Raji (cell line): ENCODE results near the gene TEX48.

Source experiments
- POLR2A ChIP-seq: IDR thresholded peaks from 2 replicates; pipeline ENCODE4 v1.6.1; 2011; ENCODE audit warnings: low read depth, low read length, control low read depth; ENCODE audit not compliant: insufficient read depth

TEX48 gene

GRCh38 chr9:114701988-114702387, 20.0 kb upstream of the TEX48 start:
- no peak for TF ChIP-seq POLR2A

DNA sequence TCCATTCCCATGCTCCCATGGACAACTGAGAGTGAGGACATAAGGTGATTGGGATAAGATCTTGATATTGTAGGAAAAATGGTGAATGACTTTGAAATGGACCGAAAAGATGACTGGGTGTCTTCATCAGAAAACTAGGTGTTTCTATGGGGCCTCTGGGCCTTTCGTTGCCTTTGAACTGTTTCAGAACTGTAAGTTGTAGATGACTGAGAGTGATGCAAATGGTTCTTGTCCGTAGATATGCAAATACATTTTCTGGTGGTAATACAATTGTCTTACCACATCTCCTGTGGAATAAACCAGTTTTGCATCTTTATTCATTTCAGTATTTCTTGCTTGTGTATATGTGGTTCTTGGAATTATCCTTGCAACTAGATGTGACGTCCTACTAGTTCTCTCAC, 16.0 kb upstream of the TEX48 start:
- no peak for TF ChIP-seq POLR2A

DNA sequence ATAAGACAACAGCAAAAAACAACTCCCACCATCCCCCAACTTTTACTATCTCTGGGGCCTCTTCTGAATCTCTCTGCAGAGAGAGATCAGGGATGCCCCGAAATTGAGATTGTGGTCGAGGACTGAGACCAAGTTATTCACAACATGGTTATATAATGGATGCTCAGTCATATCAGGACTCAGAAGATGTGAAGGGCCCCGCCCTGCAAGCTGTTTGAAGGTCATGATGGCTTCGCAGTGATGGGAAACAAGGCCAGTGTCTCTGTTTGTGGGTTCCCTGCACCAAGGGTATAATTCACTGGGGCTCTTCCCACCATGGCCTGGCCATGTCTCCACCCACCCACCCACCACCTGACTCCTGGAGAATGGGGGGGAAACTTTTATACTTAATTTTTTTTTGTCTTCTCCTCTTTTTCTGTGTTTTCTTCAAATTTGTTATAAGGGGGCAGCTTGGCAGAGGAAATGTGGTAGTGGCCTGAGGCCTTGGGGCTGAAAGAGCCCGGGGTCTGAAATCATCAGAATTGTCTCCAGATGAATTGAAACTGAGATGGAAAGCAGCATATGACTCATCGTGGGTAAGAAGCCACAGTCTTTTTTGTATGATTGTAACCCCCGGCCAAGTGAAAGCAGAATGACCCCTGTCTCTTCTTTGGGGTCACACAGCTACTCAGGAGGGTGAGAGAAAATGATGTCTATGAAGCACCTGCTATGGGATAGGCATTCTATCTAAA, 15.0 kb upstream of the TEX48 start:
- TF ChIP-seq POLR2A, result no peak

DNA sequence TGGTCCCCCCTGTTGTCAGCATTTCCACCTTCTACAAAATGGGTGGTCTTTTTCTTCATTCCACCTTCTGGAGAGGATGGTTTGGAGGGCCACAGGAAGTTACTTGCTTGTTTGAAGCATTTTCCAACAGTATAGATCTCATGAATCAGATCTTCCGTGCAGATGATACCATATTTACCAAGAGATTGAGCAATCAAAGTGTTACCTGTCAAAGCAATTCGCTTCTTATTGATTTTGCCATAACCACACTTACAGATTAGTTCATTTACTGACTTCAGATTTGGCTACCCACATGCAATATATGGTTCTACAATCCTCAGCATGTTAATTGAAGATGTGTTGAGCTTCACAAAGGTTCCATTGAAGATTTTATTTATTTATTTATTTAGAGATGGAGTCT, 14.0 kb upstream of the TEX48 start:
- TF ChIP-seq POLR2A, result no peak

GRCh38 chr9:114694719-114695269, 12.8 kb upstream of the TEX48 start:
- TF ChIP-seq POLR2A, result no peak

DNA sequence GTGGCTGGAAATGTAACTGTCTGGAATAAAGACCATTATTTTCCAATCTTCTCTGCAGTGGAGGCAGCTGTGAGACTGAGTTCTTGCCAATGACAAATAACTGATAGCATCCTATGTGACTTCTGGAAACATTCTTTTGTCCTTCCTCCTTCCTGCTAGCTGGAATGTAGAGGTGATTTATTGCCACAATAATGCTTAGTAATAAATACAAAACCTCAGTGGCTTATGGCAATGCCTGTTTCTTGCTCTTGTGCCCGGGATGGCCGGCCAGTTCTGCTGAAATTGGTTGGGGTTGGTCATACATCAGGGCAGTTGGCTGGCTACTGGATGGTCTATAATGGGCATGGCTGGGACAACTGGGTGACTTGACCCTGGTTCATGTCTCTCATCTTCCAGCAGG, 12.2 kb upstream of the TEX48 start:
- TF ChIP-seq POLR2A, result no peak

- no peak for TF ChIP-seq POLR2A
Measured at GRCh38 chr9:114693248-114693855, 11.4 kb upstream of the TEX48 start.

DNA sequence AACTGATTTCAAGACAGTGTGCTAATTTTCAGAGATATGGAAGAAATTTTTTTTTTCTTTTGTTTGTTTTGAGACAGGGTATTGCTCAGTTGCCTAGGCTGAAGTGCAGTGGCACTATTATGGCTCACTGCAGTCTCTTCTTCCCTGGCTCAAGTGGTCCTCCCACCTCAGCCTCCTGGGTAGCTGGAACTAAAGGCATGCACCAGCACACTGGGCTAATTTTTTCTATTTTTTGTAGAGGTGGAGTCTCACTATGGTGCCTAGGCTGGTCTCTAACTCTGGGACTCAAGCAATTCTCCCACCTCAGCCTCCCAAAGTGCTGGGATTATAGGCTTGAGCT, 9.9 kb upstream of the TEX48 start:
- no peak for TF ChIP-seq POLR2A

DNA sequence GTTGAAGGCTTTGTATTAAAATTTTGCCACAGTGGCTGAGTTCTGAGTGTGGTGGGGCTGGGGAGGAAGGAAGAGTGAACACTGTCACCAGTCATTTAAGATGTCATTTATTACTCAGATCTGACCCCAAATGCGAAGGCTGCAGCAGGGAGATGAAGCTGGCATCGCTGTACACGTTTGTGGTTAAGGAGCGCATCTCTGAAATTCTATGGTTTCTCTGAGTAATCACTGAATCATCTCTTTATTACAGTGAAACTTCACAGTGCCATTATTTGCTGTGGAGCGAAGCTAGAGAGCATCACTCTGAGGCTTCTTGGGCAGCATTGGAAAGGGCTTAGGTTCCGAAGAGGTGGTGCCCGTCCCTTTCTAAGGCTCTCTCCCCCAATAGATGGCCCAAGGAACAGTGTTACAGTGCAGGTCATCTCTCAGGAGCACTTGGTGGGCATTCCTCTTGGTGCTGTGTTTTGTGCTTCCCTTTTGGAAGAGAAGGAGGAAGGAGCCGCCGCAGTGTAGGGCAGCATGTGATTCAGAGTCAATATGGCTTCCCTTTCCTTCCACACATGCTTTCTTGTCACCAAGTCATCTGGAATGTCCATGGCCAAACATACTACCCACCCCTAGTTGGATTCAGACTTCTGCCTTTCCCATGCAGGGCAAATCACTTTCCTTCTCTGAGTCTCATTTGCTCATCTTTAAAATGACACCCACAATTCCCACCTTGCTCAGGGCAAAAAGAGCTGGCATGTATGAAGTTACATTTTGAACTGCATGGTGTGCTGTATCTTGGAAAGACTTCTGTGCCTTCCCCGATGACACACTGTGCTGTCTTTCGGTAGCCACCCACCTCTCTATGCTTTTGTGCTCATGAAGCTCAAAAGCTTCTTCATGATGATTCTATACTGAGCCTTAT, 9.3 kb upstream of the TEX48 start:
- no peak for TF ChIP-seq POLR2A

GRCh38 chr9:114690308-114690707, 8.3 kb upstream of the TEX48 start:
- no peak for TF ChIP-seq POLR2A

GRCh38 chr9:114689813-114690212, 7.8 kb upstream of the TEX48 start:
- TF ChIP-seq POLR2A, result no peak

DNA sequence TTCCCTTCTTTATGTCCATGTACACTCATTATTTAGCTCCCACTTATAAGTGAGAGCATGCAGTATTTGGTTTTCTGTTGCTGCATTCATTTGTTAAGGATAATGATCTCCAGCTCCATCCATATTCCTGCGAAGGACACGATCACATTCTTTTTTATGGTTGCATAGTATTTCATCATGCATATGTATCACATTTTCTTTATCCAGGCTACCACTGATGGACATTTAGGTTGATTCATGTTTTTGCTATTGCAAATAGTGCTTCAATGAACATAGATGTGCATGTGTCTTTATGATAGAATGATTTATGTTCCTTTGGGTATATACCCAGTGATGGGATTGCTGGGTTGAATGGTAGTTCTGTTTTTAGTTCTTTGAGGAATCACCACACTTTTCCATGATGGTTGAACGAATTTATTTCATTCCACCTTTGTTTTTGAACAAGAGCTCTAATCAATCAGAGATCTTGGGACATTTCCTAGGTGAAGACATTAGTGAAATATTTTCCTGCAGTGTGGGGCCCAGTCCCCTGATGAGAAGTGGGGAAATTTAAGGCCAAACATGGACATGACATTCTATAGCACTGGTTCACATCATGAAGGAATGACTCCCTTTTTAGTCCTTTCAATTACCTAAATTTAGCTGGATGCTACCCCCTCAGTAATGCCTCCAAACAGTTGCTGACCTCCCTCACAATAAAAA, 7.1 kb upstream of the TEX48 start:
- no peak for TF ChIP-seq POLR2A

GRCh38 chr9:114688379-114688778, 6.4 kb upstream of the TEX48 start:
- TF ChIP-seq POLR2A, result no peak

GRCh38 chr9:114687034-114687433, 5.0 kb upstream of the TEX48 start:
- TF ChIP-seq POLR2A, result no peak

DNA sequence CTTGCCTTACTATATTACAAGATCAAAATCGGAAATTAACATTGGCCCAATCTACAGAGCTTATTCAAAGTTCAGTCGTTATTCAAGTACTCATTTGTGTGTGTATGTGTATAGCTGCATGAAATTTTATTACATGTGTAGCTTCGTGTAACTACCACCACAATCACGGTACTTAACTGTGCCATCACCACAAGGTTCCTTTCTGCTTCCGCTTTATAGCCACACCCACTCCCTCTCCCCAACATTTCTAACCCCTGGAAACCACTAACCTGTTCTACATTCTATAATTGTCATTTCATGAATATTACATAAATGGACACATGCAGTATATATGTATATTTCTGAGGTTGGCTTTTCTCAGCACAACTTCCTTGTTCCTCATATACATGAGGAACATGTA, 4.0 kb upstream of the TEX48 start:
- TF ChIP-seq POLR2A, result no peak
